ENCODE data around the gene PGP. TPM values are rescaled to one million over a fixed set of nuclear protein-coding genes. Genes with fewer than 3 reads are reported as not detected.
A peak's percentile ranks its signal among the peaks of the same experiment; 100 is the strongest.

PGP gene
- total RNA-seq, 1 experiment from 2014 or later: 45.0 TPM

DNA sequence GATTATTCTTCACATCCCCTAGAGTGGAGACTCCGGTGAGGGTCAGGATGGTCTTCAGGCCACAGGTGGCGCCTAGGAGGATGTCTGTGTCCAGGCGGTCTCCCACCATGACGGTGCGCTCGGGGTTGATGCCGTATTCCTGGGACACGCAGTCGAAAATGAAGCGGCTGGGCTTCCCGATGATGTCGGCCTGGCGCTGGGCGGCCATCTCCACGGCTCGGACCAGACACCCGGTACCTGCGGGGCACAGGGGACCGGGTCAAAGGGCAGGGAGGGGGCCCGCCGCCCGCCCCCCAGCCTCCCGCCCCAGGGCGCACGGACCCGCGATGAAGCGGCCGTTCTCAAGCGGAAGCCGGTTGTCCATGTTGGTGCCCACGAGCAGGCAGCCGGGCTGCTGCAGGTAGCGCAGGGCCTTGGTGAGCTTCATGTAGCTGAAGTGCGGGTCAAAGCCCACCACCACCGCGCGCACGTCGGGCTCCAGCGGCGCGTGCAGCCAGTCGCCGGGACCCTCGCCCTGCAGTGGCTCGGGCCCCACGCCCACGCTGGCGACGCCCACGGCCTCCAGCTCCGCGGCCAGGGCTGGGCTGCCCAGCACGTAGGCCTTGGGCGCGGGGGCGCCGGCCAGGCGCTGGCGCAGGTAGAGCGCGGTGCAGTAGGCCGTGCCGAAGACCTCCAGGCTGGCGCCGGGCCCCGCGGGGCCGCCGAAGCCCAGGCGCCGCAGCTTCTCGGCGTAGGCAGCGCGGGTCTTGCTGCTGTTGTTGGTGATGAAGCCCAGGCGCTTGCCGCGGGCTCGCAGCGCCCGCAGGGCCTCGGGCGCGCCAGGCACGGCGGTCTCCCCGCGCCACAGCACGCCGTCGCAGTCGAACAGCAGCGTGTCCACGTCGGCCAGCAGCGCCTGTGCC, 572 bp downstream of the PGP start:
- Mint-ChIP-seq H3K27ac (ENCODE audit: unreplicated experiment) (peak overlapping the region; percentile 72), H3K27me3 (ENCODE audit: unreplicated experiment) (no peaks in the 10 kb centered on the region), H3K4me3 (ENCODE audit: low read depth, unreplicated experiment) (peak overlapping the region; percentile 78), H3K36me3 (ENCODE audit: insufficient read depth, unreplicated experiment) (peaks cover 68% of the 10 kb centered on the region), H3K4me1 (ENCODE audit: low read depth, unreplicated experiment) (peaks cover 22% of the 10 kb centered on the region), H3K9me3 (ENCODE audit: low read depth, unreplicated experiment) (no peaks in the 10 kb centered on the region)
- intact Hi-C loops (cut with micrococcal nuclease; ENCODE audit: unreplicated experiment): no loop called here
- TF ChIP-seq CTCF (IDR thresholded peaks at IDR 0.05; ENCODE audit: unreplicated experiment): no peak
- CTCF ChIA-PET: interaction anchor here (0.6 to 2.3 kb wide), 4 partner anchors 19 to 200 kb away, joined by 3 to 15 read pairs (median 4); partner anchors contain the start of gene ECI1
- no peak for DNase-seq
- BruUV-seq (replicated peaks): no TSS peak

DNA sequence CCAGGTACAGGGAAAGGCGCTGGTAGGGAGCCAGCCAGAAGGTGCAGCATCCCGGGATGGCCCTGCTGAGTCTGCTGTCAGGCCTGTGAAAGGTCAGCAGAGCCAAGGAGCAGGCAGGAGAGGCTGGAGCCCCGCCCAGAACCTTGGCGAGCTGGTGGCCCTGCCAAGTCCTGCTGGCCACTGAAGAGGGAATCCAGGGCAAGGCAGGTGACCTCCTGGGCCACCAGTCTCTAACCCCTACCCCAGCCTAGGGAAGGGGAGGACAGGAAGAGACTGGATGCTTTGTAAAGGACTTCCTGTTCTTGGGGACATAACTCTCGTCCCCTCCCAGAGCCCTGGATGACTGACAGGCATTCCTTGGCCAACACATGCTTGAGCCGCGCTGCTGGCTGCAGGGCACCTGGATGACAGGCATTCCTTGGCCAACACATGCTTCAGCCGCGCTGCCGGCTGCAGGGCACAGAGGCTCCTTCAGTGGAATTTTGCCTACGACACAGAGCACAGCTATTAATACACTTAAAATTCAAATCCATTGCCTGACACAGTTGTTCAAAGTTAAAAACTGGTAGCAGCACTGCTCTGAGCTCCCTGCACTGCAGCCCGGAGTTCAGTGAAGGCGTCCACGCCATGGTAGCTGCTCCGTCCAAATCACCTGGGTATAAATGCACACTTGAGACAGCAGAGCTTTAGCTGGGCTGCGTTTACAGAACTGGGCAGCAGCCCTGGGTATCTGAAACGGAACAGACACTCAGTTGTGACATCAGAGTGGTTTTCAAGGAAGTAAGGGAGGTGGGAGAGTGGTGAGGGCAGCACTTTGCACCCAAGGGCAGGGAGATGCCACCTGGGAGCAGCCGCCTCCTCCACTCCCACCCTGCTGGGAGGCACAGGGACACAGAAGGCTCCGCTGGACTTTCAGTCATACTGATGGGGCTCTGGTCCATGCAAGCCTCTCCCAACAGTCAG, 2.0 kb downstream of the PGP start:
- no peaks in the 10 kb centered on the region for H3K9me3 Mint-ChIP-seq (ENCODE audit: low read depth, unreplicated experiment)
- H3K4me3 Mint-ChIP-seq (ENCODE audit: low read depth, unreplicated experiment): peak overlapping the region; percentile 78
- intact Hi-C loops (cut with micrococcal nuclease; ENCODE audit: unreplicated experiment): no loop called here
- CTCF ChIA-PET: interaction anchor here (1.0 kb wide), 1 partner anchor 18 kb away, joined by 3 read pairs; no protein-coding TSS in a partner anchor
- peaks cover 79% of the 10 kb centered on the region for H3K36me3 Mint-ChIP-seq (ENCODE audit: insufficient read depth, unreplicated experiment)
- peaks cover 27% of the 10 kb centered on the region for H3K4me1 Mint-ChIP-seq (ENCODE audit: low read depth, unreplicated experiment)
- BruUV-seq (replicated peaks): TSS peak; percentile 70
- DNase-seq: peak; percentile 53
- TF ChIP-seq CTCF (IDR thresholded peaks at IDR 0.05; ENCODE audit: unreplicated experiment): no peak
- H3K27me3 Mint-ChIP-seq (ENCODE audit: unreplicated experiment): no peaks in the 10 kb centered on the region
- H3K27ac Mint-ChIP-seq (ENCODE audit: unreplicated experiment): peak overlapping the region; percentile 72

DNA sequence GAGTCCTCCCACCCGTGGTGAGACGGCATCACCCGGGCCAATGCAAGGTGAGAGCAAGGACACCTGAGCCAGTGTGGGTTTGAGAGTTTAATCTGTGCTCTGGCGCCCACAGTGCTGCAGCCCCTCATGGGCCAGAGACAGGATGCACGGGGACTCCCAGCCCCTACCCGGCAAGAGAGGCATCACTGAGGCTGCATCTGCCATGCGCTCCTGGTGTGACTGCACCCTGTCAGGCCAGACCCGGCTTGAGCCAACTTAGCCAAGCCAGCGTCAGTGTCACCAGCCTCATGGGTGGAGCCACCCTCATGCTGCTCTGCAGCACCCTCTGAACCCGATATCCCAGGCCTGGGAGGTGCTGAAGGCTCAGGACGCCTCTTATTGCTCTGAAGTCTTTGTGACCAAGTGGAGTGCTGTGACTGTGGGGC, 2.7 kb downstream of the PGP start:
- intact Hi-C loops (cut with micrococcal nuclease; ENCODE audit: unreplicated experiment): no loop called here
- Mint-ChIP-seq H3K36me3 (ENCODE audit: insufficient read depth, unreplicated experiment) (peaks cover 86% of the 10 kb centered on the region), H3K4me1 (ENCODE audit: low read depth, unreplicated experiment) (peaks cover 33% of the 10 kb centered on the region), H3K27ac (ENCODE audit: unreplicated experiment) (peak overlapping the region; percentile 72), H3K4me3 (ENCODE audit: low read depth, unreplicated experiment) (peak overlapping the region; percentile 78), H3K27me3 (ENCODE audit: unreplicated experiment) (no peaks in the 10 kb centered on the region), H3K9me3 (ENCODE audit: low read depth, unreplicated experiment) (no peaks in the 10 kb centered on the region)
- CTCF ChIA-PET: interaction anchor here (0.7 to 1.0 kb wide), 2 partner anchors 17 to 249 kb away, joined by 3 read pairs; no protein-coding TSS in a partner anchor
- TF ChIP-seq CTCF (IDR thresholded peaks at IDR 0.05; ENCODE audit: unreplicated experiment): no peak
- BruUV-seq (replicated peaks): no TSS peak
- no peak for DNase-seq

All from Calu3 (cell line).